HG03025 (cell line): ENCODE measurements around the gene SIGLEC9.

Experiments
- ATAC-seq: cut with Tn5 transposase; IDR thresholded peaks from one replicate; pipeline ENCODE4 v1.9.1; 2021; ENCODE audit warnings: mild to moderate bottlenecking, moderate library complexity; ENCODE audit not compliant: unreplicated experiment, low FRiP score

The SIGLEC9 gene

GRCh38 chr19:51122112-51122981, 2.4 kb upstream of the SIGLEC9 start:
- no peak for ATAC-seq

GRCh38 chr19:51123381-51123800, 1.3 kb upstream of the SIGLEC9 start:
- ATAC-seq, result no peak

GRCh38 chr19:51123802-51124201, 904 bp upstream of the SIGLEC9 start:
- no peak for ATAC-seq

- no peak for ATAC-seq
These were observed 490 bp upstream of the SIGLEC9 start for GRCh38 chr19:51124216-51124615.

- no peak for ATAC-seq
These were observed 842 bp downstream of the SIGLEC9 start for GRCh38 chr19:51125421-51126075.

- no peak for ATAC-seq
These were observed 2.3 kb downstream of the SIGLEC9 start for GRCh38 chr19:51127032-51127431.

GRCh38 chr19:51127755-51128154, 3.0 kb downstream of the SIGLEC9 start:
- ATAC-seq, result no peak

GRCh38 chr19:51128227-51128626, 3.5 kb downstream of the SIGLEC9 start:
- ATAC-seq, result no peak

- no peak for ATAC-seq
These were observed 5.0 kb downstream of the SIGLEC9 start for GRCh38 chr19:51129716-51130115.

GRCh38 chr19:51131780-51132680, 7.3 kb downstream of the SIGLEC9 start:
- ATAC-seq, result no peak

GRCh38 chr19:51135004-51135403, 10.3 kb downstream of the SIGLEC9 start:
- ATAC-seq, result no peak

- ATAC-seq, result no peak
These were observed 11.5 kb downstream of the SIGLEC9 start for GRCh38 chr19:51135986-51136762.

- ATAC-seq, result no peak
These were observed 12.3 kb downstream of the SIGLEC9 start for GRCh38 chr19:51136851-51137551.

GRCh38 chr19:51137792-51138425, 13.2 kb downstream of the SIGLEC9 start:
- no peak for ATAC-seq

GRCh38 chr19:51138549-51138979, 13.9 kb downstream of the SIGLEC9 start:
- no peak for ATAC-seq

GRCh38 chr19:51139299-51140014, 14.8 kb downstream of the SIGLEC9 start:
- no peak for ATAC-seq

- ATAC-seq, result no peak
These were observed 15.7 kb downstream of the SIGLEC9 start for GRCh38 chr19:51140441-51140840.

GRCh38 chr19:51141181-51141580, 16.5 kb downstream of the SIGLEC9 start:
- no peak for ATAC-seq
